GM12891 (cell line): Measurements from ENCODE around the gene SH3GL2.

Source experiments
- POLR2A ChIP-seq: IDR thresholded peaks from 2 replicates; pipeline ENCODE4 v1.6.1; 2011; ENCODE audit warnings: low read depth, low read length, control low read depth
- POLR2AphosphoS5 ChIP-seq: IDR thresholded peaks from 2 replicates; pipeline ENCODE4 v1.6.1; 2011; ENCODE audit warnings: low read depth, low read length, control low read depth
- SPI1 ChIP-seq: IDR thresholded peaks from 2 replicates; pipeline ENCODE4 v1.6.1; 2011; ENCODE audit warnings: low read depth, low read length, control low read depth

DNA sequence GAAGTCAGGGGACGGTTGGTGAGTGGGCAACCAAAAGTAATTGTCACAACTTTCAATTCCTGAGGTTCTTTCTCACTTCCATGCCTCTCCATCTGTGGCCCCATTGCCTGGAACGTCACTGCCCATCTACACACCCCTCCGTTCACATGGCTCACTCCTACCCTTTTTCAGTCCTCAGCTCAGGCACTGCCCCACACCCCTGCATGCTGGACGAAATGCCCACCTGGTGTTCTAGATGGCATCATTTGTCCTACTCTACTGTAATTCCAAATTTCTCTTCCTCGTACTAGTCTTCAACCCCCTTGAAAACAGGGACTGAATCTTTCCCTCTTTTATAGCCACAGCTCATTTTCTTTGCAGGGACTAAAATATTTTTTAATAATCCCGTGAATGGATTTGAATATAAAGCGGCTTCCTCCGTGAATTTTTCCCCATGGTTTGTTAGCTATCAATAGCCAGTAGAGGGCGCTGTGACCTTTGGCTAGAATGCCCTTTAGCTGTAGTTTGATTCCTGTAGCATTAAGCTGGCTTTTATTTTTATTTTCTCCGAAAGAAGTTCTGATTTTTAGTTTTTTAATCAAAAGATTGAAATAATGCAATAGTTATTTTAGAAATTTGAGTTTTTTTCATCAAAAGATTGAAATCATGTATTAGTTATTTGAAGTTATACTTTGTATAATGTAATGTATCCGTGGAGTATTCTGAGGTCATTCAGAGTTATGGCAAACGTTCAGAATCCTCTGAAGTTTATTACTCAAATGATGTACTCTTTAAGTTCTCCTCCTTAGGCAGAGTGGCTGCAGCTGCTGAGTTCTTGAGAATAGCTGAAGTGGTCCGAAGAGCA lies 232.1 kb downstream of the SH3GL2 start:
- TF ChIP-seq POLR2A (no peak), POLR2AphosphoS5 (no peak), SPI1 (no peak)
